Right lung (tissue), 5 donors: ENCODE measurements around the gene KIF23. TPM values are rescaled to one million over a fixed set of nuclear protein-coding genes. Genes with fewer than 3 reads are reported as not detected.

Experiments
- DNase-seq, 2 donors: peaks; one replicate each; pipeline ENCODE4 v3.0.0-alpha.2; 2013
- polyA plus RNA-seq, 5 donors: library from polyadenylated mRNA; unstranded; fragments of 120-200 nt; gene quantifications; one replicate each; pipeline versions ENCODE4 v1.2.1 to v1.2.3, GENCODE V29; 2013; ENCODE audit warnings: inconsistent platforms in 1 of 5, low replicate concordance in 1 of 5; ENCODE audit not compliant: insufficient read length in 5 of 5, insufficient read depth in 1 of 5

The KIF23 gene
- polyA plus RNA-seq, 5 donors, result 20.6 to 70.2 (median 43.0) TPM

- no peak for DNase-seq
Observed at GRCh38 chr15:69393831-69394491, 20.2 kb upstream of the KIF23 start.

GRCh38 chr15:69394556-69395282 is 19.4 kb upstream of the KIF23 start:
- peak; percentile 74 to 82 for DNase-seq

GRCh38 chr15:69395460-69395859 is 18.7 kb upstream of the KIF23 start:
- DNase-seq, result no peak

- no peak for DNase-seq
Observed at GRCh38 chr15:69395991-69396390, 18.2 kb upstream of the KIF23 start.

GRCh38 chr15:69398491-69398891 is 15.7 kb upstream of the KIF23 start:
- no peak for DNase-seq

- no peak for DNase-seq
Observed at GRCh38 chr15:69400850-69401249, 13.3 kb upstream of the KIF23 start.

GRCh38 chr15:69402816-69403215 is 11.3 kb upstream of the KIF23 start:
- DNase-seq, result no peak

GRCh38 chr15:69403594-69403993 is 10.6 kb upstream of the KIF23 start:
- DNase-seq, result no peak

- no peak for DNase-seq
Observed at GRCh38 chr15:69405110-69405509, 9.0 kb upstream of the KIF23 start.

- no peak for DNase-seq
Observed at GRCh38 chr15:69407719-69408400, 6.3 kb upstream of the KIF23 start.

- DNase-seq, result no peak
Observed at GRCh38 chr15:69408841-69409240, 5.3 kb upstream of the KIF23 start.

- DNase-seq, result no peak
Observed at GRCh38 chr15:69410248-69410874, 3.8 kb upstream of the KIF23 start.

GRCh38 chr15:69412274-69412673 is 1.9 kb upstream of the KIF23 start:
- no peak for DNase-seq

- no peak for DNase-seq
Observed at GRCh38 chr15:69412701-69413100, 1.4 kb upstream of the KIF23 start.

GRCh38 chr15:69414701-69415167 is 585 bp downstream of the KIF23 start:
- DNase-seq, result peak; percentile 42 to 51

GRCh38 chr15:69415381-69415780 is 1.2 kb downstream of the KIF23 start:
- DNase-seq, result no peak

GRCh38 chr15:69417581-69417980 is 3.4 kb downstream of the KIF23 start:
- no peak for DNase-seq

- no peak for DNase-seq
Observed at GRCh38 chr15:69421498-69421897, 7.3 kb downstream of the KIF23 start.

- DNase-seq, result no peak
Observed at GRCh38 chr15:69422336-69422895, 8.3 kb downstream of the KIF23 start.

GRCh38 chr15:69424001-69424400 is 9.9 kb downstream of the KIF23 start:
- no peak for DNase-seq

- no peak for DNase-seq
Observed at GRCh38 chr15:69424748-69425413, 10.7 kb downstream of the KIF23 start.
